Astrocyte (in vitro differentiated cells and primary cell): Measurements from ENCODE around the gene CKMT2. TPM values are rescaled to one million over a fixed set of nuclear protein-coding genes. Genes with fewer than 3 reads are reported as not detected.

Experiments used
- DNase-seq: peaks from one replicate; pipeline ENCODE4 v3.0.0-alpha.2; 2010; ENCODE audit warnings: low read depth
- FAIRE-seq: peaks from 2 replicates; lab custom pipeline; 2011; peaks lifted over from hg19 to GRCh38; lab: Jason Lieb, UNC
- H2AFZ ChIP-seq: 2 replicates; pipeline ENCODE4 v1.6.0; 2012; ENCODE audit warnings: low read depth, low read length, inconsistent platforms
- H3K27ac ChIP-seq: 2 replicates; pipeline ENCODE4 v1.5.1; 2011; ENCODE audit warnings: low read depth, low read length, inconsistent platforms
- H3K27me3 ChIP-seq: 2 replicates; pipeline ENCODE4 v1.6.0; 2011; ENCODE audit warnings: low read length, inconsistent platforms; ENCODE audit not compliant: insufficient read depth
- H3K36me3 ChIP-seq: 2 replicates; pipeline ENCODE4 v1.5.1; 2011; ENCODE audit warnings: low read length, inconsistent platforms; ENCODE audit not compliant: insufficient read depth
- H3K4me1 ChIP-seq: 2 replicates; pipeline ENCODE4 v1.5.1; 2011; ENCODE audit warnings: low read length, inconsistent platforms; ENCODE audit not compliant: insufficient read depth
- H3K4me2 ChIP-seq: 2 replicates; pipeline ENCODE4 v1.6.0; 2012; ENCODE audit warnings: low read length, inconsistent platforms
- H3K4me3 ChIP-seq: 2 replicates; pipeline ENCODE4 v1.5.1; 2011; ENCODE audit warnings: low read depth, mild to moderate bottlenecking, low read length, inconsistent platforms; ENCODE audit not compliant: insufficient read depth
- H3K79me2 ChIP-seq: 2 replicates; pipeline ENCODE4 v1.6.0; 2012; ENCODE audit warnings: mild to moderate bottlenecking, low read length, inconsistent platforms; ENCODE audit not compliant: insufficient read depth
- H3K9ac ChIP-seq: 2 replicates; pipeline ENCODE4 v1.6.0; 2012; ENCODE audit warnings: mild to moderate bottlenecking, low read length, inconsistent platforms
- H3K9me3 ChIP-seq: 2 replicates; pipeline ENCODE4 v1.5.1; 2012; ENCODE audit warnings: low read depth, mild to moderate bottlenecking, low read length, inconsistent platforms; ENCODE audit not compliant: insufficient read depth
- H4K20me1 ChIP-seq: 2 replicates; pipeline ENCODE4 v1.6.0; 2012; ENCODE audit warnings: low read length, inconsistent platforms; ENCODE audit not compliant: insufficient read depth
- H3K27ac Mint-ChIP-seq: one replicate; pipeline ENCODE4 v1.8.0; 2021; ENCODE audit warnings: mild to moderate bottlenecking, mixed read lengths; ENCODE audit not compliant: unreplicated experiment
- H3K27me3 Mint-ChIP-seq: one replicate; pipeline ENCODE4 v1.8.0; 2021; ENCODE audit warnings: low read depth, mixed read lengths; ENCODE audit not compliant: unreplicated experiment
- H3K36me3 Mint-ChIP-seq: one replicate; pipeline ENCODE4 v1.8.0; 2021; ENCODE audit warnings: low read depth, mixed read lengths; ENCODE audit not compliant: unreplicated experiment
- H3K4me1 Mint-ChIP-seq: one replicate; pipeline ENCODE4 v1.8.0; 2021; ENCODE audit warnings: low read depth, mixed read lengths; ENCODE audit not compliant: unreplicated experiment
- H3K4me3 Mint-ChIP-seq: one replicate; pipeline ENCODE4 v1.8.0; 2021; ENCODE audit warnings: mild to moderate bottlenecking, moderate library complexity, mixed read lengths; ENCODE audit not compliant: unreplicated experiment
- H3K9me3 Mint-ChIP-seq: one replicate; pipeline ENCODE4 v1.8.0; 2021; ENCODE audit warnings: mild to moderate bottlenecking, mixed read lengths; ENCODE audit not compliant: unreplicated experiment
- CTCF ChIP-seq: IDR thresholded peaks from 2 replicates; pipeline ENCODE4 v1.5.1; 2011; ENCODE audit warnings: low read depth, mild to moderate bottlenecking, inconsistent platforms, low read length, moderate library complexity; ENCODE audit not compliant: insufficient read depth
- EZH2 ChIP-seq: IDR thresholded peaks from 2 replicates; pipeline ENCODE4 v1.6.1; 2012; ENCODE audit warnings: mild to moderate bottlenecking, low read length, inconsistent platforms; ENCODE audit not compliant: insufficient read depth
- total RNA-seq: library from RNA; stranded (reverse); gene quantifications from 2 replicates; pipeline ENCODE4 v1.2.1, GENCODE V29; 2021

The CKMT2 gene
- total RNA-seq, 1 donor from 2014 or later, result 0.18 TPM

DNA sequence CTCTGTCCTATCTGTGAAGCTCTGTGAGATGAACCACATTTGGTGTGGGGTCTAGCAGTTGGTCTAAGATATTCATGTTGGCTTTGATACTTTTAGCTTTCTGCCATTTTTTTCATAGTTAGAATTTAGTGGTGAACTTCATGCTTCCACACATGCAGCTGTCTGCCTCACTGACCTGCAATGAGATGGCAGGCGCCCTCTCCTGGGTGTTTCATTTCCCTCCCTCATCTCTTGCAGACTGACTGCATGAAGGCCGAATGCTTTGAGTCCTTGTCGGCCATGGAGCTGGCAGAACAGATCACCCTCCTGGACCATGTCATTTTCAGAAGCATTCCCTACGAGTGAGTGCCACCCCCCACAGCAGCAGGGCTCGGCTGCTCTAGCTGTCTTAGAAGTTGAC lies 26.1 kb upstream of the CKMT2 start:
- Histone ChIP-seq H4K20me1 (no peaks in the 10 kb centered on the region), H3K9ac (no peak overlapping the region), H3K27me3 (no peaks in the 10 kb centered on the region), H3K27ac (no peak overlapping the region), H3K4me2 (no peak overlapping the region), H3K4me1 (no peaks in the 10 kb centered on the region), H3K4me3 (no peak overlapping the region), H3K36me3 (no peaks in the 10 kb centered on the region), H2AFZ (no peak overlapping the region), H3K79me2 (no peaks in the 10 kb centered on the region), H3K9me3 (no peaks in the 10 kb centered on the region)
- no peak overlapping the region for H3K4me3 Mint-ChIP-seq
- TF ChIP-seq EZH2, result no peak
- TF ChIP-seq CTCF, result no peak
- DNase-seq, result no peak
- no peaks in the 10 kb centered on the region for H3K4me1 Mint-ChIP-seq
- H3K27ac Mint-ChIP-seq, result no peak overlapping the region
- peaks cover 2% of the 10 kb centered on the region for H3K9me3 Mint-ChIP-seq
- FAIRE-seq, result no peak
- peaks cover 5% of the 10 kb centered on the region for H3K27me3 Mint-ChIP-seq
- H3K36me3 Mint-ChIP-seq, result peaks cover 6% of the 10 kb centered on the region

- no peak for DNase-seq
- H4K20me1 ChIP-seq, result no peaks in the 10 kb centered on the region
- TF ChIP-seq EZH2 (no peak), CTCF (no peak)
Observed at GRCh38 chr5:81208904-81209303, 24.2 kb upstream of the CKMT2 start.

DNA sequence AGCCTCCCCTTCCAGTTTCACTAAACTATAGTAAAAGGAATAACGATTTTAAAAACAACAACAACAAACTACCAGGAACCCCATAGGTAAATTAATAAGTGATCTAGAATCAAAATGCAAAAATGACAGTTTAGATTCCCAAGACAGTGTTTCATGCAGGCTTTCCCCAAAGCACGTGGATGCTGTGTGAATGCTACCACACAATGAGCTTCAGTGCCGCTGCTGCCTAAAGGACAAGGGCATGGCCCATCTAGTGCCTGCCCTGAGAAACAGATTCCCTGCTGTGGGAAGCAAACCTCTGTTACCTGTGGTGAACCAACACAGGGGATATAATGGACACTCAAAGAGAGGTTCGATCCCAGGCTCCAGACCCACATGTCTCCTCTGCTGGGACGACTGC lies 23.7 kb upstream of the CKMT2 start:
- Histone ChIP-seq H3K4me1 (no peaks in the 10 kb centered on the region), H3K9ac (no peak overlapping the region), H3K27me3 (no peaks in the 10 kb centered on the region), H3K27ac (no peak overlapping the region), H3K36me3 (no peaks in the 10 kb centered on the region), H3K9me3 (no peaks in the 10 kb centered on the region), H3K79me2 (no peaks in the 10 kb centered on the region), H4K20me1 (no peaks in the 10 kb centered on the region), H3K4me2 (no peak overlapping the region), H2AFZ (no peak overlapping the region), H3K4me3 (no peak overlapping the region)
- Mint-ChIP-seq H3K9me3 (peaks cover 2% of the 10 kb centered on the region), H3K27ac (no peak overlapping the region), H3K4me1 (no peaks in the 10 kb centered on the region), H3K27me3 (peaks cover 5% of the 10 kb centered on the region), H3K36me3 (peaks cover 8% of the 10 kb centered on the region), H3K4me3 (no peak overlapping the region)
- DNase-seq (no peak), FAIRE-seq (no peak)
- no peak for TF ChIP-seq CTCF
- TF ChIP-seq EZH2, result no peak

More at GRCh38 chr5:81208904-81209303, 24.2 kb upstream of the CKMT2 start:
- Histone ChIP-seq H3K27ac (no peak overlapping the region), H3K4me2 (no peak overlapping the region), H2AFZ (no peak overlapping the region), H3K9me3 (no peaks in the 10 kb centered on the region), H3K4me1 (no peaks in the 10 kb centered on the region), H3K36me3 (no peaks in the 10 kb centered on the region), H3K27me3 (no peaks in the 10 kb centered on the region), H3K9ac (no peak overlapping the region), H3K4me3 (no peak overlapping the region), H3K79me2 (no peaks in the 10 kb centered on the region)
- peaks cover 2% of the 10 kb centered on the region for H3K9me3 Mint-ChIP-seq
- FAIRE-seq, result no peak
- H3K36me3 Mint-ChIP-seq, result peaks cover 8% of the 10 kb centered on the region
- H3K27me3 Mint-ChIP-seq, result peaks cover 5% of the 10 kb centered on the region
- H3K4me1 Mint-ChIP-seq, result no peaks in the 10 kb centered on the region
- H3K4me3 Mint-ChIP-seq, result no peak overlapping the region
- H3K27ac Mint-ChIP-seq, result no peak overlapping the region
